Measurements from ENCODE around the gene CHD2.

CHD2 gene

GRCh38 chr15:93043621-93044300 lies 143.6 kb downstream of the CHD2 start:
- no peaks in the 10 kb centered on the region for H3K27me3 ChIP-seq (ENCODE audit: control insufficient read depth in 1 of 2, insufficient read depth in 2 of 2, low read length in 2 of 2)
- no peak overlapping the region for H3K4me3 ChIP-seq (ENCODE audit: low read length in 2 of 2)
- peaks cover 37 to 54% of the 10 kb centered on the region in 2 donors for H3K36me3 ChIP-seq (ENCODE audit: control insufficient read depth in 2 of 2, insufficient read depth in 2 of 2, low read length in 2 of 2)
- peaks cover 0 to 6% of the 10 kb centered on the region in 2 donors for H3K9me3 ChIP-seq (ENCODE audit: control insufficient read depth in 2 of 2, low read length in 2 of 2)
- H3K4me1 ChIP-seq (ENCODE audit: control insufficient read depth, insufficient read depth, low read length), result peaks cover 48% of the 10 kb centered on the region
- H3K27ac ChIP-seq (ENCODE audit: low read length), result peak overlapping the region; percentile 67
- no peak overlapping the region for H3K9ac ChIP-seq (ENCODE audit: low read length in 2 of 2)

- peaks cover 42 to 60% of the 10 kb centered on the region in 2 donors for H3K36me3 ChIP-seq (ENCODE audit: control insufficient read depth in 2 of 2, insufficient read depth in 2 of 2, low read length in 2 of 2)
Measured at GRCh38 chr15:93044301-93045190, 144.4 kb downstream of the CHD2 start.

GRCh38 chr15:93045191-93045785 lies 145.2 kb downstream of the CHD2 start:
- Histone ChIP-seq H3K27me3 (ENCODE audit: control insufficient read depth in 1 of 2, insufficient read depth in 2 of 2, low read length in 2 of 2) (no peaks in the 10 kb centered on the region), H3K4me1 (ENCODE audit: control insufficient read depth, insufficient read depth, low read length) (peaks cover 62% of the 10 kb centered on the region), H3K36me3 (ENCODE audit: control insufficient read depth in 2 of 2, insufficient read depth in 2 of 2, low read length in 2 of 2) (peaks cover 46 to 65% of the 10 kb centered on the region in 2 donors), H3K9me3 (ENCODE audit: control insufficient read depth in 2 of 2, low read length in 2 of 2) (peaks cover 0 to 6% of the 10 kb centered on the region in 2 donors), H3K27ac (ENCODE audit: low read length) (peak overlapping the region; percentile 67), H3K4me3 (ENCODE audit: low read length in 2 of 2) (peak overlapping the region in 1 of 2 donors; percentile 22), H3K9ac (ENCODE audit: low read length in 2 of 2) (no peak overlapping the region)

More at GRCh38 chr15:93044301-93045190, 144.4 kb downstream of the CHD2 start:
- Histone ChIP-seq H3K9me3 (ENCODE audit: control insufficient read depth in 2 of 2, low read length in 2 of 2) (peaks cover 0 to 6% of the 10 kb centered on the region in 2 donors), H3K27me3 (ENCODE audit: control insufficient read depth in 1 of 2, insufficient read depth in 2 of 2, low read length in 2 of 2) (no peaks in the 10 kb centered on the region), H3K4me3 (ENCODE audit: low read length in 2 of 2) (peak overlapping the region in 1 of 2 donors; percentile 22), H3K9ac (ENCODE audit: low read length in 2 of 2) (no peak overlapping the region), H3K4me1 (ENCODE audit: control insufficient read depth, insufficient read depth, low read length) (peaks cover 55% of the 10 kb centered on the region), H3K27ac (ENCODE audit: low read length) (peak overlapping the region; percentile 67)

GRCh38 chr15:93046120-93046519 lies 146.0 kb downstream of the CHD2 start:
- Histone ChIP-seq H3K4me1 (ENCODE audit: control insufficient read depth, insufficient read depth, low read length) (peaks cover 68% of the 10 kb centered on the region), H3K9me3 (ENCODE audit: control insufficient read depth in 2 of 2, low read length in 2 of 2) (peaks cover 0 to 6% of the 10 kb centered on the region in 2 donors), H3K4me3 (ENCODE audit: low read length in 2 of 2) (no peak overlapping the region), H3K36me3 (ENCODE audit: control insufficient read depth in 2 of 2, insufficient read depth in 2 of 2, low read length in 2 of 2) (peaks cover 48 to 65% of the 10 kb centered on the region in 2 donors), H3K27ac (ENCODE audit: low read length) (no peak overlapping the region), H3K9ac (ENCODE audit: low read length in 2 of 2) (no peak overlapping the region), H3K27me3 (ENCODE audit: control insufficient read depth in 1 of 2, insufficient read depth in 2 of 2, low read length in 2 of 2) (no peaks in the 10 kb centered on the region)

- Histone ChIP-seq H3K4me3 (ENCODE audit: low read length in 2 of 2) (no peak overlapping the region), H3K27me3 (ENCODE audit: control insufficient read depth in 1 of 2, insufficient read depth in 2 of 2, low read length in 2 of 2) (no peaks in the 10 kb centered on the region), H3K9me3 (ENCODE audit: control insufficient read depth in 2 of 2, low read length in 2 of 2) (peaks cover 0 to 6% of the 10 kb centered on the region in 2 donors), H3K27ac (ENCODE audit: low read length) (peak overlapping the region; percentile 67), H3K4me1 (ENCODE audit: control insufficient read depth, insufficient read depth, low read length) (peaks cover 74% of the 10 kb centered on the region), H3K36me3 (ENCODE audit: control insufficient read depth in 2 of 2, insufficient read depth in 2 of 2, low read length in 2 of 2) (peaks cover 54 to 71% of the 10 kb centered on the region in 2 donors), H3K9ac (ENCODE audit: low read length in 2 of 2) (no peak overlapping the region)
Measured at GRCh38 chr15:93046721-93047120, 146.6 kb downstream of the CHD2 start.

GRCh38 chr15:93047621-93048425 lies 147.7 kb downstream of the CHD2 start:
- H3K36me3 ChIP-seq (ENCODE audit: control insufficient read depth in 2 of 2, insufficient read depth in 2 of 2, low read length in 2 of 2), result peaks cover 54 to 73% of the 10 kb centered on the region in 2 donors

GRCh38 chr15:93048426-93048721 lies 148.2 kb downstream of the CHD2 start:
- Histone ChIP-seq H3K27me3 (ENCODE audit: control insufficient read depth in 1 of 2, insufficient read depth in 2 of 2, low read length in 2 of 2) (no peaks in the 10 kb centered on the region), H3K36me3 (ENCODE audit: control insufficient read depth in 2 of 2, insufficient read depth in 2 of 2, low read length in 2 of 2) (peaks cover 54 to 73% of the 10 kb centered on the region in 2 donors), H3K9me3 (ENCODE audit: control insufficient read depth in 2 of 2, low read length in 2 of 2) (peaks cover 0 to 6% of the 10 kb centered on the region in 2 donors), H3K4me3 (ENCODE audit: low read length in 2 of 2) (no peak overlapping the region), H3K4me1 (ENCODE audit: control insufficient read depth, insufficient read depth, low read length) (peaks cover 90% of the 10 kb centered on the region), H3K27ac (ENCODE audit: low read length) (peak overlapping the region; percentile 67), H3K9ac (ENCODE audit: low read length in 2 of 2) (no peak overlapping the region)

More at GRCh38 chr15:93047621-93048425, 147.7 kb downstream of the CHD2 start:
- Histone ChIP-seq H3K9ac (ENCODE audit: low read length in 2 of 2) (no peak overlapping the region), H3K27ac (ENCODE audit: low read length) (peak overlapping the region; percentile 67), H3K4me1 (ENCODE audit: control insufficient read depth, insufficient read depth, low read length) (peaks cover 84% of the 10 kb centered on the region), H3K27me3 (ENCODE audit: control insufficient read depth in 1 of 2, insufficient read depth in 2 of 2, low read length in 2 of 2) (no peaks in the 10 kb centered on the region), H3K4me3 (ENCODE audit: low read length in 2 of 2) (no peak overlapping the region), H3K9me3 (ENCODE audit: control insufficient read depth in 2 of 2, low read length in 2 of 2) (peaks cover 0 to 6% of the 10 kb centered on the region in 2 donors)

- Histone ChIP-seq H3K4me3 (ENCODE audit: low read length in 2 of 2) (peak overlapping the region in 1 of 2 donors; percentile 40), H3K36me3 (ENCODE audit: control insufficient read depth in 2 of 2, insufficient read depth in 2 of 2, low read length in 2 of 2) (peaks cover 54 to 77% of the 10 kb centered on the region in 2 donors), H3K4me1 (ENCODE audit: control insufficient read depth, insufficient read depth, low read length) (peaks cover 90% of the 10 kb centered on the region), H3K9me3 (ENCODE audit: control insufficient read depth in 2 of 2, low read length in 2 of 2) (peaks cover 0 to 6% of the 10 kb centered on the region in 2 donors), H3K27ac (ENCODE audit: low read length) (peak overlapping the region; percentile 73), H3K9ac (ENCODE audit: low read length in 2 of 2) (no peak overlapping the region), H3K27me3 (ENCODE audit: control insufficient read depth in 1 of 2, insufficient read depth in 2 of 2, low read length in 2 of 2) (no peaks in the 10 kb centered on the region)
Measured at GRCh38 chr15:93048759-93049161, 148.6 kb downstream of the CHD2 start.

GRCh38 chr15:93049233-93049632 lies 149.1 kb downstream of the CHD2 start:
- H3K9ac ChIP-seq (ENCODE audit: low read length in 2 of 2), result no peak overlapping the region
- H3K4me3 ChIP-seq (ENCODE audit: low read length in 2 of 2), result peak overlapping the region; percentile 16 to 40
- H3K9me3 ChIP-seq (ENCODE audit: control insufficient read depth in 2 of 2, low read length in 2 of 2), result peaks cover 0 to 6% of the 10 kb centered on the region in 2 donors
- peak overlapping the region; percentile 73 for H3K27ac ChIP-seq (ENCODE audit: low read length)
- no peaks in the 10 kb centered on the region for H3K27me3 ChIP-seq (ENCODE audit: control insufficient read depth in 1 of 2, insufficient read depth in 2 of 2, low read length in 2 of 2)
- H3K36me3 ChIP-seq (ENCODE audit: control insufficient read depth in 2 of 2, insufficient read depth in 2 of 2, low read length in 2 of 2), result peaks cover 54 to 74% of the 10 kb centered on the region in 2 donors
- H3K4me1 ChIP-seq (ENCODE audit: control insufficient read depth, insufficient read depth, low read length), result peaks cover 85% of the 10 kb centered on the region
